NCI-H446 treated with DMSO at 0.1 percent for 48 hours (cell line): ENCODE results near the gene ERICH2.
A peak's percentile ranks its signal among the peaks of the same experiment; 100 is the strongest.

ENCODE experiments used
- DNase-seq: peaks from one replicate; lab custom pipeline; 2025; lab: John Stamatoyannopoulos, UW

ERICH2 gene

DNA sequence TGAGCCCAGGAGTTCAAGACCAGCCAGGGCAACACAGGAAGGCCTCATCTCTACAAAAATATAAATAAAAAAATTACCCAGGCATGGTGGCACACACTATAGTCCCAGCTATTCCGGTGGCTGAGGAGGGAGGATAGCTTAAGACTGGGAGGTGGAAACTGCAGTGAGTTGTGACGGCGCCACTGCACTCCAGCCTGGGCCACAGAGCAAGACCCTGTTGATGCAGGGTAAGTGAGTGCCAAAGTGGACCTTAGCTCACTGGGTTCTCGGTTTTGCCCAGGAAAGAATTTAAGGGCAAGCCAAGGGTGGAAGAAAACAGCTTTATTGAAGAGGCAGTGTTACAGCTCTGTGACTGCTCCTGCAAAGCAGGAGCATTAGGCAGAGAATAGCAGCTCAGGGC lies 6.9 kb upstream of the ERICH2 start:
- DNase-seq: no peak

GRCh38 chr2:170764880-170765261 lies 5.3 kb upstream of the ERICH2 start:
- no peak for DNase-seq

- DNase-seq: peak; percentile 3
These were observed 3.5 kb upstream of the ERICH2 start for GRCh38 chr2:170766693-170767092.

DNA sequence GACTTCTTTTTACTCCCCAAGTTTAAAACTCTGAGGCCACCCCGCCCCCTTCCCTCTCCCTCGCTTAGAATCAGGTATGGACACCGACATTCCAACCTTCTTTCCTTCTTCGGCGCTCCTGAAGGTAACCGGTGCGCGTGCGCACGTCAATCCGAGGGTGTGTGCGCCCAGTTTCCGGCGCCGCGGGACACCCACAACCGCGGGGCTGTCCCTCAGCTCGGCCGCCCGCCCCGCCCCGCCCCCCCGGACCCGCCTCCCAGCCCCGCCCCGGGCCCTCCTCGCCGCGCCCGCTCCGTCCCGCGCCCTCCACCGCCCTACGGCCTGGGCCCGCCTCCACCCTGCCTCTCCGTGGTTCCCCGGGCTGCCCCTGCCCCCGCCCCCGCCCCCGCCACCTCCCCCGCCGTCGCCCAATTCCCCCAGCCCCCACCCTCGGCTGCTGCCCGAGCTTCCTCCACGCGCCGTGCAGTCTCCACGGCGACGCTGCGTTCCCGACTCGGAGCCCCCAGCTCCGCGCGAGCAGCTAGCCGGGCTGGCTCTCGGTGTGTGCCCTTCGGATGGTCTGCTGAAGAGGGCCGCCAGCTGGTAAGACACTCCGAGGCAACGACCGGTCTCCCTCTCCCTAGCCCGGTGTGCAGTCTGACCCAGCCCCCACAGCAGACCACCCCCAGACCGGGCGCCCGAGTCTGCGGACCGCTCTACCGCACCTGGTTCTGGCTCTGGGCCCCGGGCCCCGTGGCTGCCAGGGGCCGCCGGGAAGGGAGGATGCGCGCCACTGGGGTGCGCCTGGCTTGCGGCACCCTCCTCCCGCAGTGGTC lies 635 bp downstream of the ERICH2 start:
- peak; percentile 61 for DNase-seq

GRCh38 chr2:170771421-170771937 lies 1.3 kb downstream of the ERICH2 start:
- DNase-seq: no peak

- DNase-seq: no peak
These were observed 2.1 kb downstream of the ERICH2 start for GRCh38 chr2:170772295-170772694.

- DNase-seq: no peak
These were observed 3.9 kb downstream of the ERICH2 start for GRCh38 chr2:170774074-170774473.

DNA sequence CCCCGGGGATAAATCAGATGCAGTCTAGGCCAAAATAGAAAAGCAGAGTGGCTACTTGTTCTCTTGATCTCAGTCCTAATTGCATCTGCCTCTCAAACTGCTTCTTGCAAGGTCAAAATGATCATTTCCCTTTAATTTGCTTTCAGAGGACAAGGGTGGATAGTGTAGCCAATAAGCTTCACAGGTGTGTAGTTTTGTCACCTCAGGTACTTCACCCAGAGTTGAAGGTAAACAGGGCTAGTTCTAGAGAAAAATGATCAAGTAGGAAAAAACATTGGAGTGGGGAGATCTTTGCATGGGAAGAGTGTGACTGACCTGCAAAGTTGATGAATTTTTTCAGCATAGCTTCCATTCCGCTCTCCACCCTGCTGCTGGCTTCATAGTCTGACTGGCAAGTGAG lies 8.7 kb downstream of the ERICH2 start:
- no peak for DNase-seq

DNA sequence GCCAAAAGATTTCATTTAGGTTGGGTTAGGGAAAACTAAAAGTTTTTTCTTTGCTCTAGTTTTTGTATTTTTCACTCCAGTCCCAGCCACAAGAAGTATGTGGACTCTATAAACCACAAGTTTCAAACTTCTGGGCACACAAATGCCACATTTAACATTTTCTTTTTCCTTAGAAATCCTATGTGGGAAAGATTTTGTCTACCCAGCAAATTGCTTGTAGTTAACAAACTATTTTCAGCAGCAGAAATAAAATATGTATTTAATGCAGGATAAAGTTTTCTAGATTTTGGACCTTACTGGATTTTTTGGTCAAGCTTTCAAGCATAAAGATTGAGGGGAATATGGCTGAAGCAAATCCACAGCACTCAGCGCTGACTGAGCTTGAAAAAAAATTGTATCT lies 9.1 kb downstream of the ERICH2 start:
- no peak for DNase-seq

GRCh38 chr2:170782673-170783072 lies 12.5 kb downstream of the ERICH2 start:
- DNase-seq: no peak

DNA sequence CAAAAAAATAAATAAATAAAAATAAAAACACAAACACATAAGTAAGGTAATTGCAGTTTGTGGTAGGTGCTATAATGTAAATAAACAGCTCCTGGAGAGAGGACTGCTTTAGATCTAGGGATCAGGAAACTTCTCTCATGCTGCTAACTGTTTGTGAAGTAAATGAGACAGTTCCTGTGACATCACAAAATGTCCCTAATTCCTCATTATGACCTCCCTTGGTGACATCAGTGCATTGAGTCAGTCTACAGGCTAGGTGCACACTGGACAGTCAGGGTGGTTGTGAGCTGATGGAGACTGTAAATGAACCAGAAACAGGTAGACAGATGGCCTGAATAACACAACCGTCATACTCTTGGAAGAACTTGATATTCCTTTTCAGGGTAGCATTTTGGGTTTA lies 13.4 kb downstream of the ERICH2 start:
- no peak for DNase-seq

- no peak for DNase-seq
These were observed 28.8 kb downstream of the ERICH2 start for GRCh38 chr2:170798996-170799395.

GRCh38 chr2:170806548-170806947 lies 36.4 kb downstream of the ERICH2 start:
- DNase-seq: no peak

- peak; percentile 70 for DNase-seq
These were observed 42.8 kb downstream of the ERICH2 start for GRCh38 chr2:170812710-170813600.

DNA sequence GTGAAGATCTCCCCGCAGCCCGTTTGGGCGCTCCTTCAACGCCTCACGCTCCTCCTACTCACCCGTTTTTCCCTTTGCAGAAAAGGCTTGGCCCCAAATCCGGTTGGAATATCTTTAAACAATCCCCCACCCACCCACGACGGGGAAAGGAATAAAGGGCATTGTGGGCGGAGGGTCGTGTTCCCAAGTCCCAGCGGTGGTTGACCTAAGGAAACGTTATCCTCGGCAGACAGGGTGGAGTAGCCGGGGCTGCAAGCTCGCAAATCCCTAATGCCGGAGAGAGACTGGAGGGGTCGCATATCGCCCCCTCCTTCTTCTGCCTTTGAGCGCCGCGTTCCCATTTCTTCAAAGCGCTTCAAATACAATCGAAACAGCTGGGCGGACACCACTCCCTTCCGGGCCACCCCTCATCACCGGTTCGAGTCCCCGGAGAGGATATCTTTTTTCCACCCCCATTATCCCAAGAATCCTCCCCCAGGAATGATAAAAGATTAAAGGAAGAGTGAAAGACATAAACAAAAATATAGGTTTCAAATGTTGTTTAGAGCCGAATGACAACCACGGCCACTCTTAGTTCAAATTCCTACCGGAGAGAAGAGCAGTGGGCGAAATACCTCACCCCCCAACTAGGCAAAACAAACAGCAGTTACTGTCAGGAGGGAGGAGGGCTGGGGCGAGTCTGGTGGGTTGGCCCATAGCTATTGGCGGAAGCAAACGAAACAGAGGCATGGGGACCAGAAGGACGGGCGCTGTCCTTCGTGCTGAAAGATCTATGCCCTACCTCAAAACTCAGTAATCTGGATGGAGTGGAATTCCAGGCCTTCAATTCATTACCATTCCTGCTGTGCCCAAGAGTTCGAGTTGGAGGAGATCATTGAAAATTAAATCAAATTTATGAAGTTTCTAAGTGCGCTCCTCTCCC lies 43.7 kb downstream of the ERICH2 start:
- no peak for DNase-seq

DNA sequence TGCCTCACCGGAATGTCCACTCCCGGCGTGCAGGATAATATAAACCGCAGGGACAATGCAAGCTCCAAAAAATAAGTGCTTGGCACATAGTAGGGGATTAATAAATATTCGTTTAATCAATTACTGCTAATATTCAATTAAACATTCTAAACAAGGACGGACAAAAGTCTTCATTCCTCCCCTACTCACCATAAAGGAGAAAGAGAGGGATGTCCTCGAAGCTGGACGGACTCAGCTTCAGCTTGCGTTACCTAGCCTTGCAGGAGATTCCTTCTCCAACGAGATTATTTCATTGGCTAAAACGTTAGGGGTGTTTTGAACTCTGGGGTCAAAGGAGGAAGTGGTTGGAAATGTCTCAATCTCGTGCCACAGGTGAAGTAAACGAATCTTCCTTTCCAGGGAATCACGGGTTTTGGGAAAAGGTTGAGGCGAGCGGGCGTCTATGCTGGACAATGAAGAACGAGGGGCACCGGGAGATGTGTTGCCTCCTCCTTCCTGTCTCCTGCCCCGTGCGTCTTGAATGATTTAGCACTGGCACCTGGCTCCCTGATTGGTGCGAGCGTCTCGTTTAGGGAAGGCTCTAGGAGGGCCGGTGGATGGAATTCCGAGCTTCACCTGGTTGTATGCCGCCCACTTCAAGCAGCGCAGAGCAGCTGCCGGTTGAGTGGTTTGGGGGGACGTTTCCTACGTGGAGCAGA lies 44.5 kb downstream of the ERICH2 start:
- no peak for DNase-seq

DNA sequence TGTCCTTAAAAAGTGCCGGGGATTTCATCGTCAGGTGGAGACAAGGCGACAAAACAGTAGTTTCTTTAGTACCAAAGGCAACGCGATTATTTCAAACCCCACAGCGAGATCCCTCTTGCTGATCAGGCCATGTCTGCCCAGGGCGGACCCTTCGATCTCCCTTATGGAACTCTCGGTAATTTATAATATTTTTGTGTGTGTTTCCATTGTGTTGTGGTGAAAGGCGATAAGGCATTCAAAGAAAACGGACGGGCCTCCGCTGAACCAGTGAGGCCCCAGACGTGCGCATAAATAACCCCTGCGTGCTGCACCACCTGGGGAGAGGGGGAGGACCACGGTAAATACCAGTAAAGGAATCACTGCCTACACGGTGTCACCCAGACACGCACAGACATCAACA lies 45.1 kb downstream of the ERICH2 start:
- DNase-seq: no peak

DNA sequence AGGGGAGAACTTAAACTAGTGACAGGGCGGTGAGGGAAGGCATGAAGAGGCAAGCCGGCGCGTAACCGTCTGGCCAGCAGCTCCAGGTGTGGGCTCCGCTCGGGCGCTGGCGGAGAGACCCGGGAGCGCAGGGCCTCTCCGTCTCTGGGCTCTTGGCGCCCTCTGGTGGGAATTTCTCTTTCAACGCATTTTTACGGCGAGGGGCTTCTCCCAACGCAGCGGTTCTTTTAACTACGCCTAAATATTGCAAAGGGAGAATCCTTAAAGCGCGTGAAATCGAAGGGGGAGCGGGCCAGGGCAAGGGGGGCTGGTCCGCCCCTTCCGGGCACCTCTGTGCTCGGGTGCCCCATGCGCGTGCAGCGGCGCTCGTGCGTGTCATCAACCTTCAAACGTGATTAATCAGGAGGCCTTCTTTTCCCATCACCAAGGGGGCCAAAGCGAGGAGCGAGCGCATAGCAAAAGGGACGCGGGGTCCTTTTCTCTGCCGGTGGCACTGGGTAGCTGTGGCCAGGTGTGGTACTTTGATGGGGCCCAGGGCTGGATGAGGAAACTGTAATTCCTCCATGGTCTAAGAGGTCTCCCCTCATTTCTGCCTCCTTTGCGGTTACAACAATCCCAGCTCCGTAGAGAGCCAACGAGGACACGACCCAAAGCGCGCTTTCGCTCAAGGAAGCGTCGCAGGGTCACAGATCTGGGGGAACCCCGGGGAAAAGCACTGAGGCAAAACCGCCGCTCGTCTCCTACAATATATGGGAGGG lies 45.7 kb downstream of the ERICH2 start:
- DNase-seq: peak; percentile 19

- peak; percentile 47 for DNase-seq
These were observed 46.4 kb downstream of the ERICH2 start, which contains the start of gene GAD1 for GRCh38 chr2:170816504-170817092. Gene GAD1 (plus strand): TSS chr2:170816887. CDS start chr2:170818592, 1,705 bp downstream.
